ENCODE results near the gene USP7.
"Not testable (repeated sequence)": the region's sequence is repeated elsewhere in the genome, so short reads cannot be mapped to it uniquely, and the experiment has no call there.

Gene USP7

DNA sequence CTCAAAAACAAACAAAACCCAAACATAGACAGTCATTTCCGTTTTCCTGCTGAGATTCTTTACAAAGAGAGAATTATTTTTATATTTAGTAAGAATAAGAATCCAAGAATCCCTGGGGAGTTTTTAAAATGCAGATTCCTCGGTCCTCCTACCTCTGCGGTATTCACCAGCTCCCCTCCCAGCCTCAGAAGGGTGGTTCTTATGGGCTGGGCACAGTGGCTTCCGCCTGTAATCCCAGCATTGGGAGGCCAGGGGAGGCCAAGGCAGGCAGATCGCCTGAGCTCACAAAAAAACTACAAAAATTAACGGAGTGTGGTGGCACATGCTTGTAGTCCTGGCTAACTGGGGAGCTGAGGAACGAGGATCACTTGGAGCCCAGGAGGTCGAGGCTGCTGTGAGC, 26.7 kb upstream of the USP7 start:
- no peak overlapping the region for H3K4me3 ChIP-seq (ENCODE audit: low read depth, low read length)
- no peak for TF ChIP-seq CTCF (IDR thresholded peaks at IDR 0.05; ENCODE audit: low read depth, low read length)

DNA sequence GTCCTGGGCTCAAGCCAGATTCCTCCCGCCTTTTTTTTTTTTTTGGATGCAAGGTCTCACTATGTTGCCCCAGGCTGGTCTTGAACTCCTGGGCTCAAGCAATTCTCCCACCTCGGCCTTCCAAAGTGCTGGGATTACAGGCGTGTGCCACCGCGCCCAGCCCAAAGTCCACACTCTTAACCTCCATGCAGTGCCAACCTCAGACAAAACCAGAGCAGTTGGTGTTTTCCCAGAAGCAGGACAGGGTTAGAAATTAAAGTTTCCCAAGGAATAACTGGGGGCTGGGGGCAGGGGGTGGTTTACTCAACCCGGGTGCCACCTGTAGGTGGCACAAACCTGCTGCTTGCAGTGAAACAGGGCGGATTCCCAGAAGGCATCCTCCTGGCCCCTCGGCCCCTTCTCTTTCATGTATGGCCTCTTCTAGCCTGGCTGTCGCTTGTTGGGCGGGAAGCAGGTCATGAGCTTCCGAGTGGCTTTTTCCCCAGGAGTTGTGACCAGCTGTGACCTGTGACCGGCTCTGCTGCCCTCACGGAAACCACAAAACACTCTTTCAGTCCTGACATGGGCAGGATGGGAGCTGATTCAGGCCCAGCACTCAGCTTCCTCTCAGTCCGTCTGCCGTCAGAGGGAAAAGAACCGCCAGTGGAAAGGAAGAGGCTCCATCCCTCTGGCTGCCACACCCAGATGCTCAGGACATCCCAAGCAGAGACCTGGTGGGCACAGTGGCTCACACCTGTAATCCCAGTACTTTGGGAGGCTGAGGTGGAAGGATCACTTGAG, 25.6 kb upstream of the USP7 start:
- H3K4me3 ChIP-seq (ENCODE audit: low read depth, low read length): no peak overlapping the region
- TF ChIP-seq CTCF (IDR thresholded peaks at IDR 0.05; ENCODE audit: low read depth, low read length): no peak

DNA sequence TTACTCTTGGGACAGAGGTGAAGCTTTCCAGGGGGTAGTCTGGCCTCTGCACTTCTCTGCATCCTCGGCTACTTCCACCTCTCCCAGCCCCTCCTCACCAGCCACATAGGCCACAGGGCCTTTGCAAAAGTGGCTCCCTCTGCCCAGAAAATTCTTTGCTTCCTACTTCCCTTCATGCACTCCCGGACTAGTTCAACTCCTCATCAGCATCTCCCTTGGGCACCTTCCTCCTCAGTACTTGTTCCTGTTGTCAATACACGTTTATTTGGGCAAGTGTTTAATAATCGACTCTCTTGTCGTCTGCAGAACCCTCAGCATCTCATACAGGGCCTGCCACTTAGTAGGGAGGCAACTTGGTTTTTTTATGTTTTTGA, 23.1 kb upstream of the USP7 start:
- H3K4me3 ChIP-seq (ENCODE audit: low read depth, low read length): no peak overlapping the region
- TF ChIP-seq CTCF (IDR thresholded peaks at IDR 0.05; ENCODE audit: low read depth, low read length): no peak

DNA sequence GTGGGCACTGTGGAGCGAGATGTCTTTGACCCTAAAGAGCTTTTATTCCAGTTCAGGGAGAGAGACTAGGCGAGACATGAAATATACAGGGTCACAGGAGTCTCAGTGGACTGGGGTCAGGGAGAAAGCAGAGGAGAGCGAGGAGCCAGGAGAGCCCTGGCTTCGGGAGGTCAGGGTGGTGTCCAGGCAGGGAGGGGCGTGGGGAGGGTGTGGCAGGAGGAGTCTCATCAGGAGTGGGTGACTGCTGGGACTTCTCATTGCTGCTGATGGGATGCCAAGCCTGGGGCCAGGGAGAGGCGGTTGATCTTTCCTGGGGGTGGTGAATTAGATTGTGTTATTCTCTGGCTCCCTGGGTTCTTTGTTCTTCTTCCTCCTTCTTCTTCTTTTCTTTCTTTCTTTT, 22.4 kb upstream of the USP7 start:
- TF ChIP-seq CTCF (IDR thresholded peaks at IDR 0.05; ENCODE audit: low read depth, low read length): no peak
- H3K4me3 ChIP-seq (ENCODE audit: low read depth, low read length): no peak overlapping the region

DNA sequence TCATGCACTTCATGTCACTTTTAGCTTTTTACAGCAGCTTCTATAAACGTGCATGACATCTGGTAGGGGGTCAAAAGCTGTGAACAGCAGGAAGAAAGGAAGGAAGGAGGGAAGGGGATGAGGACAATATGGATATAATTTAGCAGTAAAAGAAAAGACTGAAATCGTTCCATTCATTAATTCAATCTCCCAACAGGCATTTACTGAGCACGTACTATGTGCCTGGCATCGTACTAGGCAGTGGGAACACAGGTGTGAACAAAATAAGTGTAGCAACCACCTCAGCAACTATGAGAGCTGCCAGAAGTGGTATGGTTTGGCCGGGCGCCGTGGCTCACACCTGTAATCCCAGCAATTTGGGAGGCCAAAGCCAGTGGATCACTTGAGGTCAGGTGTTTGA, 19.1 kb upstream of the USP7 start:
- H3K4me3 ChIP-seq (ENCODE audit: low read depth, low read length): no peak overlapping the region
- no peak for TF ChIP-seq CTCF (IDR thresholded peaks at IDR 0.05; ENCODE audit: low read depth, low read length)

- not testable (repeated sequence) for H3K4me3 ChIP-seq (ENCODE audit: low read depth, low read length)
Observed at GRCh38 chr16:8981901-8982300, 18.2 kb upstream of the USP7 start.

DNA sequence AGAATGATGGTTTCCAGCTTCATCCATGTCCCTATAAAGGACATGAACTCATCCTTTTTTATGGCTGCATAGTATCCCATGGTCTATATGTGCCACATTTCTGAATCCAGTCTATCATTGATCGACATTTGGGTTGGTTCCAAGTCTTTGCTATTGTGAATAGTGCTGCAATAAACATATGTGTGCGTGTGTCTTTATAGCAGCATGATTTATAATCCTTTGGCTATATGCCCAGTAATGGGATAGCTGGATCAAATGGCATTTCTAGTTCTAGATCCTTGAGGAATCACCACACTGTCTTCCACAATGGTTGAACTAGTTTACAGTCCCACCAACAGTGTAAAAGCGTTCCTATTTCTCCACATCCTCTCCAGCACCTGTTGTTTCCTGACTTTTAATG, 12.5 kb upstream of the USP7 start:
- H3K4me3 ChIP-seq (ENCODE audit: low read depth, low read length): not testable (repeated sequence)

DNA sequence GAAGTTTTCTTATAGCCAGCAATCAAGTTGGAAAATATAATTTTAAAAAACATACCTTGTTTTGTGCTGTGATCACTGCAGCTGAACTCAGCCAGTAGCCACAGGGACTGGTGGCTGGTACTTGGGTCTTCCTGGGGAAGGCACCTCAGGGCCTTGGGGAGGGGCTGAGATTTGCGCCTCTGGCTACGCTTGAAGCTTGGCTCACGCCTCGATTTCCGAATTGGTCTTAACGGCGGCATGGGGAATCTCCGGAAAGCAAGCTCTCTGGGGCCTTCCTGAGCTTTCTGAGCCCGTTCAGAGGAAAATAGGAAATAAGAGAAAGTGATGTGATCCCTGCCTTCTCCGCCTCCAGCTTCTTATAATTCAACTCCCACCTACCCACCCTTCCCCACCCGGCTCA, 11.3 kb upstream of the USP7 start:
- TF ChIP-seq CTCF (IDR thresholded peaks at IDR 0.05; ENCODE audit: low read depth, low read length): no peak
- no peak overlapping the region for H3K4me3 ChIP-seq (ENCODE audit: low read depth, low read length)
